Measurements from ENCODE around the gene STX4. TPM values are rescaled to one million over a fixed set of nuclear protein-coding genes. Genes with fewer than 3 reads are reported as not detected.

Gene STX4
- total RNA-seq, 2 donors from 2014 or later, result 17.1 to 23.8 TPM

DNA sequence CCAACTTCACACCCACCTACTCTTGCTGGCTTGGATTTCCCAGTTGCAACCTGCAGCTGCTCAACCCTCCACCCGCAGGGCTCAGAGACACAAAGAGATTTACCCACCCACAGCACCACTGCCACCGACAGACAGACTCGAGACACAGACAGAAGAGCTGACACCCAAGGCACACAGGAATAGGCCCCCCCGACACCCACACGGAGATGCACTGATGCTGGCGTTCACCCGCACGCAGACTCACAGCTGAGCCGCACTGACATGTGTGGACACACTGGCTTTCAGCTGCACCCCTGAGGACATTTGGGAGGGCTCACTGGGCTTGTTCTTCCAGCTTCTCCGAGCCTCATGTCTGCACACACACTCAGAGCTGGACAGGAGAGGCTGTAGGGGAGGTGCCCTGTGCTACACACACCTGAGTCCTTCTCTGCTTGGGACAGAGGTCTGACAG lies 31.1 kb upstream of the STX4 start:
- H3K27ac ChIP-seq, result no peak overlapping the region
- H3K9me3 ChIP-seq, result no peaks in the 10 kb centered on the region
- TF ChIP-seq, protein P1, sequence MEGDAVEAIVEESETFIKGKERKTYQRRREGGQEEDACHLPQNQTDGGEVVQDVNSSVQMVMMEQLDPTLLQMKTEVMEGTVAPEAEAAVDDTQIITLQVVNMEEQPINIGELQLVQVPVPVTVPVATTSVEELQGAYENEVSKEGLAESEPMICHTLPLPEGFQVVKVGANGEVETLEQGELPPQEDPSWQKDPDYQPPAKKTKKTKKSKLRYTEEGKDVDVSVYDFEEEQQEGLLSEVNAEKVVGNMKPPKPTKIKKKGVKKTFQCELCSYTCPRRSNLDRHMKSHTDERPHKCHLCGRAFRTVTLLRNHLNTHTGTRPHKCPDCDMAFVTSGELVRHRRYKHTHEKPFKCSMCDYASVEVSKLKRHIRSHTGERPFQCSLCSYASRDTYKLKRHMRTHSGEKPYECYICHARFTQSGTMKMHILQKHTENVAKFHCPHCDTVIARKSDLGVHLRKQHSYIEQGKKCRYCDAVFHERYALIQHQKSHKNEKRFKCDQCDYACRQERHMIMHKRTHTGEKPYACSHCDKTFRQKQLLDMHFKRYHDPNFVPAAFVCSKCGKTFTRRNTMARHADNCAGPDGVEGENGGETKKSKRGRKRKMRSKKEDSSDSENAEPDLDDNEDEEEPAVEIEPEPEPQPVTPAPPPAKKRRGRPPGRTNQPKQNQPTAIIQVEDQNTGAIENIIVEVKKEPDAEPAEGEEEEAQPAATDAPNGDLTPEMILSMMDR (IDR thresholded peaks at IDR 0.05), result no peak
- DNase-seq (ENCODE audit: low spot score), result no peak
- no peaks in the 10 kb centered on the region for H3K27me3 ChIP-seq
- no peak overlapping the region for H3K4me3 ChIP-seq
- no peaks in the 10 kb centered on the region for H3K36me3 ChIP-seq
- H3K4me1 ChIP-seq, result peaks cover 0 to 15% of the 10 kb centered on the region in 2 donors

DNA sequence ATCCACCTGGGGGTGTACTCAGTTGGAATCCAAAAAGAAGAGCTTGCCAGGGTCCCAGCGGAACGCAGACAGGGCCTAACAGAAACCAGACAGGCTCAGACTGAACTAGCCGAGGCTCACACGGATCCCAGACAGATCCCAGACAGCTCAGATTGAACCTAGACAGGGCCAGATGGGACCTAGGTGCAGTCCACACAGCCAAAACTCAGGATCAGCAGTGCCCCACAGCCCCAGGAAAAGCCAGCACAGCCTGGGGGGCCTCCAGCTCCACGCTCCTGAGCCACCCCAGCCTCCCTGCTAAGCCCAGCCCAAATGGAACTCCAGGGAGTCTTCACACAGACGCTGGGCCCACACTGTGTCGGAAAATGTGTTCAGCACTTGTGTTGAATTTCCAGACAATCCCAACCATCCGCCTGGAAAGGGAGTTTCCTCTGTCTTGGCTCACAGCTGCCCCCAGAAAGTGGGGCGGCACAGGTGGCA lies 30.5 kb upstream of the STX4 start:
- Histone ChIP-seq H3K27me3 (no peaks in the 10 kb centered on the region), H3K4me3 (no peak overlapping the region), H3K27ac (no peak overlapping the region), H3K9me3 (no peaks in the 10 kb centered on the region), H3K4me1 (peaks cover 0 to 9% of the 10 kb centered on the region in 2 donors), H3K36me3 (no peaks in the 10 kb centered on the region)
- no peak for DNase-seq (ENCODE audit: low spot score)
- TF ChIP-seq, protein P1 (IDR thresholded peaks at IDR 0.05), result no peak

DNA sequence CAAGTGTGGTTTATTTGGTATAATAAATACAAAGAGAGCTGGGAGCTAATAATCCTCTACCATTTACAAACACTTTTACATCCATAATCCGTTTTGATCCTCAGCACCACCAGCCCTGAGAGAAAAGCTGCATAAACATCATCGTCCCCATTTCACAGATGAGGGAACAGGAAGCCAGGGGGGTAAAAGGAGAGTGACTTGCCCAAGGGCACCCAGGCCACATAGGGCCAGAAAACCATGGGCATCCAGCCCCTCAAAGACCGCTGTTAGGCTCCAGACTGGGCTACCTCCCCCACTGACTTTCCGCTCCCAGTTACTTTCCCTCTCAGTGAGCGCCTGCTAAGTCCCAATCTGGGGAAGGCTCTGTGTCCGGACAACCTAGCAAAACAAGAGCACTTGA lies 29.6 kb upstream of the STX4 start:
- no peak overlapping the region for H3K4me3 ChIP-seq
- TF ChIP-seq, protein P1 (IDR thresholded peaks at IDR 0.05), result no peak
- H3K27me3 ChIP-seq, result no peaks in the 10 kb centered on the region
- H3K27ac ChIP-seq, result no peak overlapping the region
- no peaks in the 10 kb centered on the region for H3K9me3 ChIP-seq
- DNase-seq (ENCODE audit: low spot score), result no peak
- no peaks in the 10 kb centered on the region for H3K36me3 ChIP-seq
- H3K4me1 ChIP-seq, result peaks cover 0 to 7% of the 10 kb centered on the region in 2 donors

DNA sequence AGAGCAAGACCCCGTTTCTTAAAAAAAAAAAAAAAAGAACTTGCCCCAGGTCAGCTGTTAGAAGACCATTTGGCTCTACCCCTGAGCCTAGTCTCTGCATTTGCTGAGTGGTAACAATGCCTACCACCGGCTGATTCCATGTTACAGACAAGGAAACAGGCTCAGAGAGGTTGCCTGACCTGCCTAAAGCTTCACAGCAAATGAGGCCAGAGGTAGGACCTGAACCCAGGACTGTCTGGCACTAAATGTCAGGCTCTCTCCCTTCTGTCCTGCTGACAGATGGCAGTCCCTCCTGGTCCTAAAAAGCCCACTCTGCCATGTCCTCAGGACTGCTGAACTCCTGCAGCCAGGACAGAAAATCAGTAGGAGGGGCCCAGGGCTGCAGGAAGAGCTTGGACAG lies 28.7 kb upstream of the STX4 start:
- Histone ChIP-seq H3K27me3 (peaks cover 3 to 4% of the 10 kb centered on the region in 2 donors), H3K9me3 (no peaks in the 10 kb centered on the region), H3K4me1 (peaks cover 0 to 7% of the 10 kb centered on the region in 2 donors), H3K27ac (no peak overlapping the region), H3K4me3 (no peak overlapping the region), H3K36me3 (no peaks in the 10 kb centered on the region)
- no peak for DNase-seq (ENCODE audit: low spot score)
- TF ChIP-seq, protein P1 (IDR thresholded peaks at IDR 0.05), result no peak

DNA sequence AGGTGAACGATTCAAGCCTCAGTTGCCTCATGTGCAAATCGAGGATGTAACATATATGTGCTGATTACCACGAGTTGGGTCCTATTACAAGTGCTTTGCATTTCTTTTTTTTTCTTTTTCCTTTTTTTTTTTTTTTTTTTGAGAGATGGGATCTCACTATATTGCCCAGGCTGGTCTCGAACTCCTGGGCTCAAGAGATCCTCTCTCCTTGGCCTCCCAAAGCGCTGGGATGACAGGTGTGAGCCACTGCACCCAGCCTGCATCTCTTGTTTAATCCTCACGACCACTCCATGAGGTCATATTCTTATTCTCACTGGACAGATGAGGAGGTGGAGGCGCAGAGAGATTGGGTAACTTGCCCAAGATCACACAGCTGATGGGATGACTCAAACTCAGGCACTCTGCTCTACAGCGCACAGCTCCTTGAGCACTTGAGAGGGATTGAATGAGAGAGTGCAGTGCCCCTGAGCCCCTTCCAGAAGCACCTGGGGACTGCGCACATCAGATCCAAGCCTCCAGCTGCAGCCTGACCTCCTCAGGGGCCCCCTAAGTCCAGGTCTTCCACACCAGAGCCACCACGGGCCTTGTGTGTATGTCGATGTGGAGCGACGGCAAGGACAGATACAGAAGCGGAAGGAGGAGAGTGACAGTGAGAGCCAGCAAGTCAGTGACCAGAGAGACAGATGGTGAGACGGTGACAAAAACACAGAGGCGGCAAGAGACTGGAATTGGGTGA lies 27.8 kb upstream of the STX4 start:
- H3K4me3 ChIP-seq, result no peak overlapping the region
- peaks cover 3 to 4% of the 10 kb centered on the region in 2 donors for H3K27me3 ChIP-seq
- no peak overlapping the region for H3K27ac ChIP-seq
- H3K36me3 ChIP-seq, result no peaks in the 10 kb centered on the region
- H3K9me3 ChIP-seq, result no peaks in the 10 kb centered on the region
- H3K4me1 ChIP-seq, result peaks cover 0 to 8% of the 10 kb centered on the region in 2 donors
- no peak for DNase-seq (ENCODE audit: low spot score)
- TF ChIP-seq, protein P1 (IDR thresholded peaks at IDR 0.05), result no peak

DNA sequence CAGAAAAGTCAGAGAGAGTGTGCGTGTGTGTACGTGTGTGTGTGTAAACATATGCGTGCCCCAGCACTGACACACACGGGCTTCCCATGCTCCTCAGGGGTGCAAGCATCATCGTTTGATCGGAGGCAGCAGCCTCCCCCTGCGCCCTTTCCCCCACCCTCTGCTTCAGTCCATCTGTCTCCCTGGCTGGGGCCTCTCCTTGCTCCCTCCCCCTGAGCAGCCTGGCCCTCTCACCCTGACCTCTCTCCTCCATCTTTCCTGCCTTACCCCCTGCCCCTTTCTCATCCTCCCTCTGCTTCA lies 27.3 kb upstream of the STX4 start:
- Histone ChIP-seq H3K4me3 (no peak overlapping the region), H3K27me3 (peaks cover 7 to 8% of the 10 kb centered on the region in 2 donors), H3K36me3 (no peaks in the 10 kb centered on the region), H3K4me1 (peaks cover 0 to 11% of the 10 kb centered on the region in 2 donors), H3K27ac (no peak overlapping the region), H3K9me3 (no peaks in the 10 kb centered on the region)
- TF ChIP-seq, protein P1 (IDR thresholded peaks at IDR 0.05), result no peak
- DNase-seq (ENCODE audit: low spot score), result no peak

Data from right atrium auricular region (tissue), 2 donors.